Kidney (tissue), 14 donors: ENCODE data around the gene HGS. TPM values are rescaled to one million over a fixed set of nuclear protein-coding genes. Genes with fewer than 3 reads are reported as not detected.

Experiments
- DNase-seq, 5 donors: peaks; one replicate each; pipeline ENCODE4 v3.0.0-alpha.2; 2013 to 2020
- FAIRE-seq: peaks from 2 replicates; lab custom pipeline; 2012; peaks lifted over from hg19 to GRCh38; lab: Jason Lieb, UNC
- H3K27ac ChIP-seq, 2 donors: one replicate each; pipeline ENCODE4 v1.7.0; 2013; ENCODE audit warnings: low read depth in 2 of 2, low read length in 2 of 2, inconsistent platforms in 1 of 2
- H3K27me3 ChIP-seq: one replicate; pipeline ENCODE4 v1.7.1; 2013; ENCODE audit warnings: low read length, inconsistent platforms; ENCODE audit not compliant: control insufficient read depth, insufficient read depth
- H3K36me3 ChIP-seq, 3 donors: one replicate each; pipeline versions ENCODE4 v1.7.0 to v1.7.1; 2013; ENCODE audit warnings: low read length in 3 of 3, control low read depth in 1 of 3, inconsistent platforms in 1 of 3; ENCODE audit not compliant: insufficient read depth in 3 of 3, control insufficient read depth in 2 of 3
- H3K4me1 ChIP-seq, 3 donors: one replicate each; pipeline versions ENCODE4 v1.7.0 to v1.7.1; 2013; ENCODE audit warnings: low read length in 3 of 3, inconsistent platforms in 1 of 3, low read depth in 1 of 3; ENCODE audit not compliant: control insufficient read depth in 2 of 3, insufficient read depth in 2 of 3
- H3K4me3 ChIP-seq, 3 donors: one replicate each; pipeline versions ENCODE4 v1.7.0 to v1.8.1; 2013; ENCODE audit warnings: low read length in 3 of 3, control low read depth in 1 of 3, inconsistent platforms in 1 of 3
- H3K9ac ChIP-seq, 3 donors: one replicate each; pipeline versions ENCODE4 v1.7.0 to v1.7.1; 2013; ENCODE audit warnings: low read length in 3 of 3, control low read depth in 1 of 3, inconsistent platforms in 1 of 3
- H3K9me3 ChIP-seq, 3 donors: one replicate each; pipeline versions ENCODE4 v1.7.0 to v1.7.1; 2013; ENCODE audit warnings: low read length in 3 of 3, control low read depth in 1 of 3, inconsistent platforms in 1 of 3; ENCODE audit not compliant: control insufficient read depth in 2 of 3, insufficient read depth in 1 of 3
- CTCF ChIP-seq: IDR thresholded peaks from 3 replicates; pipeline ENCODE4 v1.5.1; 2012; ENCODE audit warnings: mild to moderate bottlenecking, moderate library complexity, borderline replicate concordance; ENCODE audit not compliant: insufficient read depth; ENCODE audit errors: extremely low read depth
- intact Hi-C: fragments of 100-400 bp; cut with DNase I; formaldehyde crosslinking; loops from one replicate; pipeline ENCODE4 v1.11.1; 2022
- polyA plus RNA-seq: library from polyadenylated mRNA; stranded (reverse); fragments of 350-450 nt; fragmentation: Illumina TruSeq; extraction: RNeasy Lipid Tissue Mini Kit (QIAGEN cat#74804); gene quantifications from one replicate; pipeline ENCODE4 v1.2.3, GENCODE V29; 2014; ENCODE audit warnings: low read depth, low replicate concordance; ENCODE audit not compliant: insufficient read depth
- total RNA-seq: library from RNA; stranded (reverse); fragmentation: NEBNext Ultra II Directional; extraction: Animal tissue kit (Norgen Biotek cat#: 25700); gene quantifications from one replicate; pipeline ENCODE4 v1.2.1, GENCODE V29; 2021
- donor health status: control.
- donor health status: control.
- donor health status: control.
- donor health status: control.
- donor health status: control.
- donor health status: DM: yes; HTN: yes; CAD: no.
- donor health status: Normal renal cell carcinoma (clear cell type).

Gene HGS
- total and polyA plus RNA-seq, 2 donors from 2014 or later = 85.5 to 95.3 TPM

GRCh38 chr17:81687770-81688541 is 4.1 kb downstream of the HGS start:
- peak in 1 of 5 donors; percentile 71 for DNase-seq
- FAIRE-seq = no peak
- intact Hi-C loops = no loop called here

GRCh38 chr17:81688616-81689015 is 4.8 kb downstream of the HGS start:
- DNase-seq = no peak
- intact Hi-C loops = no loop called here
- no peak for FAIRE-seq

More at GRCh38 chr17:81687770-81688541, 4.1 kb downstream of the HGS start:
- H3K27me3 ChIP-seq = no peaks in the 10 kb centered on the region
- H3K9me3 ChIP-seq = no peaks in the 10 kb centered on the region
- H3K9ac ChIP-seq = no peak overlapping the region
- H3K27ac ChIP-seq = no peak overlapping the region
- H3K4me1 ChIP-seq = peaks cover 0 to 13% (median 11%) of the 10 kb centered on the region in 3 donors
- H3K36me3 ChIP-seq = peaks cover 0 to 38% (median 21%) of the 10 kb centered on the region in 3 donors
- TF ChIP-seq CTCF = no peak
- no peak overlapping the region for H3K4me3 ChIP-seq

DNA sequence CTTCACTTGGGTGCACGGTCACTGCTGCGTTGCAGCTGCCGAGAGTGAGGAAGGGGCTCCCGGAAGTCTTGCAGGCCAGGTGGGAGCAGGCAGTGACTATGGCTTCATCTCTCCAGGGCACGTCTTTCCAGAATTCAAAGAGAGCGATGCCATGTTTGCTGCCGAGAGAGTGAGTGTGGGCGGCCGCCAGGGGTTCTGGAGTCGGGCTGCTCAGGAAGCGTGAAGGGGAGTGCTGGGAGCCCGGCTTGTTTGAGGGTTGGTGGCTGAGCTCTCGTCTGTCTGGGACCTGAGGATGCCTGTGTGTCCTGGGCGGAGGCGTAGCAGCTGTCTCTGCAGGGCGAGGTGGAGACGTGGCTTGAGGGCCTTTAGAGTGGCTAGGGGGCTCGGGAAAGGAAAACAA is 6.3 kb downstream of the HGS start:
- no peak for DNase-seq
- Histone ChIP-seq H3K27me3 (no peaks in the 10 kb centered on the region), H3K9me3 (no peaks in the 10 kb centered on the region), H3K4me3 (no peak overlapping the region), H3K9ac (no peak overlapping the region), H3K4me1 (peaks cover 0 to 5% (median 4%) of the 10 kb centered on the region in 3 donors), H3K27ac (no peak overlapping the region), H3K36me3 (peaks cover 0 to 48% (median 32%) of the 10 kb centered on the region in 3 donors)
- intact Hi-C loops = no loop called here
- TF ChIP-seq CTCF = no peak
- no peak for FAIRE-seq

More at GRCh38 chr17:81688616-81689015, 4.8 kb downstream of the HGS start:
- peaks cover 0 to 13% (median 11%) of the 10 kb centered on the region in 3 donors for H3K4me1 ChIP-seq
- no peak overlapping the region for H3K27ac ChIP-seq
- no peak overlapping the region for H3K4me3 ChIP-seq
- H3K9me3 ChIP-seq = no peaks in the 10 kb centered on the region
- no peaks in the 10 kb centered on the region for H3K27me3 ChIP-seq
- H3K9ac ChIP-seq = no peak overlapping the region
- peaks cover 0 to 39% (median 25%) of the 10 kb centered on the region in 3 donors for H3K36me3 ChIP-seq
- TF ChIP-seq CTCF = no peak
